HG03280 (cell line): Measurements from ENCODE around the gene COX6A1.

Experiments
- ATAC-seq: cut with Tn5 transposase; IDR thresholded peaks from one replicate; pipeline ENCODE4 v1.9.1; 2021; ENCODE audit warnings: mild to moderate bottlenecking, moderate library complexity; ENCODE audit not compliant: unreplicated experiment

The COX6A1 gene

DNA sequence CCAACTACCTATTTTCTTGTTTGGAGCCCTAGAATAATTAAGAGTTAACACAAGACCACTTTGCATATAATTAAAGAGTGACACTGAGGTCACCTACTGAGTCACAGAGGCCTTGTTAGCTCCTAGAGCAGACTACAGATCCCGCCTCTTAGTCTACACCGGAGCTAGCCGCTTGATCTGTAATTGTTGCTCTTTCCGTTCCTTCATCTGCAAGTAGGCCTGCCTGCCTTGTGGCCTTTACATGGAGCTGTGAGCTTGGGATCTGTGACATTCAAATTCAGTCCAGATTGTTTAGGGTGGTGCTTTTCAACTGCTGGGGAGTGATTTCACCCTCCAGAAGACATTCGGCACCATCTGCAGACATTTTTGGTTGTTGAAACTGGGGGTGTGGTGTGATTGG lies 52.4 kb downstream of the COX6A1 start:
- no peak for ATAC-seq
